GM23338 (cell line): ENCODE measurements around the gene S100A13. TPM values are rescaled to one million over a fixed set of nuclear protein-coding genes. Genes with fewer than 3 reads are reported as not detected.
"Not testable (repeated sequence)": the region's sequence is repeated elsewhere in the genome, so short reads cannot be mapped to it uniquely, and the experiment has no call there.

Experiments
- ATAC-seq: fragments of 200-7000 bp; cut with Tn5 transposase; 3 replicates; pipeline ENCODE4 v1.9.1; 2020
- DNase-seq: peaks from one replicate; pipeline ENCODE4 v3.0.0-alpha.2; 2015; ENCODE audit warnings: low spot score
- H2AFZ ChIP-seq: fragments of 200-600 bp; sonication (generic); 2 replicates; pipeline ENCODE4 v1.8.0; 2016; ENCODE audit warnings: antibody characterized with exemption, mild to moderate bottlenecking, moderate library complexity
- H3F3A ChIP-seq: fragments of 200-600 bp; sonication (generic); replicated peaks from 2 replicates; pipeline ENCODE4 v1.8.0; 2017; ENCODE audit warnings: antibody characterized with exemption, mixed run types, low read depth
- H3K27ac ChIP-seq: fragments of 200-600 bp; sonication (generic); 2 replicates; pipeline ENCODE4 v1.6.1; 2016; ENCODE audit warnings: low read depth
- H3K27me3 ChIP-seq: fragments of 200-600 bp; sonication (generic); 2 replicates; pipeline ENCODE4 v1.8.0; 2016; ENCODE audit warnings: mild to moderate bottlenecking, mixed run types, moderate library complexity; ENCODE audit not compliant: insufficient read depth
- H3K36me3 ChIP-seq: fragments of 200-600 bp; sonication (generic); 2 replicates; pipeline ENCODE4 v1.8.0; 2016; ENCODE audit warnings: mild to moderate bottlenecking; ENCODE audit not compliant: insufficient read depth
- H3K4me1 ChIP-seq: fragments of 200-600 bp; sonication (generic); 2 replicates; pipeline ENCODE4 v1.8.0; 2016; ENCODE audit warnings: mild to moderate bottlenecking, moderate library complexity; ENCODE audit not compliant: insufficient read depth
- H3K4me2 ChIP-seq: fragments of 200-600 bp; sonication (generic); 2 replicates; pipeline ENCODE4 v1.7.1; 2017; ENCODE audit warnings: mixed run types
- H3K4me3 ChIP-seq: fragments of 200-600 bp; sonication (generic); 2 replicates; pipeline ENCODE4 v1.6.1; 2016; ENCODE audit warnings: mixed run types
- H3K79me2 ChIP-seq: fragments of 200-600 bp; sonication (generic); replicated peaks from 2 replicates; pipeline ENCODE4 v1.8.0; 2017; ENCODE audit warnings: mild to moderate bottlenecking; ENCODE audit not compliant: insufficient read depth
- H3K9me2 ChIP-seq: fragments of 200-600 bp; sonication (generic); 2 replicates; pipeline ENCODE4 v1.8.0; 2017; ENCODE audit not compliant: insufficient read depth
- H4K20me1 ChIP-seq: fragments of 200-600 bp; sonication (generic); replicated peaks from 2 replicates; pipeline ENCODE4 v1.8.0; 2017; ENCODE audit warnings: mild to moderate bottlenecking; ENCODE audit not compliant: insufficient read depth
- H3K27ac Mint-ChIP-seq: 2 replicates; pipeline ENCODE4 v1.8.0; 2020; ENCODE audit warnings: inconsistent platforms, mild to moderate bottlenecking, moderate library complexity, mixed read lengths
- H3K27me3 Mint-ChIP-seq: 3 replicates; pipeline ENCODE4 v1.8.0; 2022; ENCODE audit warnings: low read depth, mild to moderate bottlenecking, moderate library complexity, mixed read lengths, inconsistent platforms; ENCODE audit not compliant: insufficient read depth, poor library complexity
- H3K36me3 Mint-ChIP-seq: 3 replicates; pipeline ENCODE4 v1.8.0; 2021; ENCODE audit warnings: low read depth, mild to moderate bottlenecking, inconsistent platforms, moderate library complexity, mixed read lengths
- H3K4me1 Mint-ChIP-seq: 3 replicates; pipeline ENCODE4 v1.8.0; 2020; ENCODE audit warnings: mild to moderate bottlenecking, inconsistent platforms, mixed read lengths
- H3K4me3 Mint-ChIP-seq: 3 replicates; pipeline ENCODE4 v1.8.0; 2021; ENCODE audit warnings: moderate library complexity, mild to moderate bottlenecking, inconsistent platforms, mixed read lengths
- H3K9me3 Mint-ChIP-seq: 3 replicates; pipeline ENCODE4 v1.8.0; 2020; ENCODE audit warnings: moderate library complexity, mild to moderate bottlenecking, inconsistent platforms, mixed read lengths
- EZH2 ChIP-seq: fragments of 200-600 bp; sonication (generic); IDR thresholded peaks from one replicate; pipeline ENCODE4 v1.8.0; 2017; ENCODE audit warnings: antibody characterized with exemption, mild to moderate bottlenecking, low read depth; ENCODE audit not compliant: unreplicated experiment
- JUNB ChIP-seq: IDR thresholded peaks from one replicate; pipeline ENCODE4 v1.6.1; 2016; ENCODE audit warnings: antibody characterized with exemption; ENCODE audit not compliant: unreplicated experiment
- ZNF331 ChIP-seq: fragments of 250-450 bp; sonication (Bioruptor Pico); IDR thresholded peaks from 2 replicates; pipeline ENCODE4 v1.5.0; 2020; ENCODE audit warnings: low read depth, mild to moderate bottlenecking, moderate library complexity
- polyA plus RNA-seq: library from polyadenylated mRNA; unstranded; fragments of >200 nt; fragmentation: Nextera tagmentation; extraction: Ambion mirVana; gene quantifications from 2 replicates; pipeline ENCODE4 v1.2.1, GENCODE V29; 2016
- total RNA-seq: library from RNA; depleted of rRNA; stranded (reverse); fragments of >200 nt; shearing (Covaris generic); gene quantifications from 2 replicates; pipeline ENCODE4 v1.2.3, GENCODE V29; 2014
- TF ChIP-seq, protein P1 (sequence below), 2 experiments: fragments of 200-600 bp in 1 of 2; sonication (generic) in 1 of 2; conservative IDR thresholded peaks; 2 replicates each; pipeline versions ENCODE4 v1.5.1 to v1.6.1; 2016 to 2017; ENCODE audit warnings: antibody characterized with exemption in 2 of 2, low read depth in 2 of 2, mild to moderate bottlenecking in 2 of 2, moderate library complexity in 1 of 2
- TF ChIP-seq, protein P2 (sequence below): IDR thresholded peaks from 2 replicates; pipeline ENCODE4 v1.6.1; 2016; ENCODE audit warnings: antibody characterized with exemption
- TF ChIP-seq, protein P3 (sequence below): fragments of 250-450 bp; sonication (Bioruptor Pico); IDR thresholded peaks from 2 replicates; pipeline ENCODE4 v1.5.0; 2020; ENCODE audit warnings: mild to moderate bottlenecking, moderate library complexity

S100A13 gene
- total and polyA plus RNA-seq, 2 experiments from 2014 or later: 32.7 to 165 TPM

DNA sequence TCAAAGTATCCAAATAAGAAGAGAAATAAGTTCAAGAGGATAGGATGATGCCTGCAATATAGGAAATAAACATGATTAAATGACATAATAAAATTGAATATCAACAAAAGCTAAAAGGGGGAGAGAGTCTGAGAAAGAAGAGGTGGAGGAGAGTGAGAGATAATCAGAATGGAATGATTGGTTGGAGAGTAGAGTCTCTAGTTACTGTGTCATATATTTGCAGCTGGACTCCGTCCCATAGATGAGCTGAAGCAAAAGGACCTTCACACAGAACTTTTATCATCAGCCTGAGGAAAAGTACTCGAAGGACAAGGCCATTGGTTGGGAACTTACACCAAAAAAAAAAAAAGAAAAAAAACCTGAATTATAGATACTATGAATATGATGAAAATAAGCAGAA is 38.8 kb downstream of the S100A13 start (continued):
- TF ChIP-seq, protein P1, sequence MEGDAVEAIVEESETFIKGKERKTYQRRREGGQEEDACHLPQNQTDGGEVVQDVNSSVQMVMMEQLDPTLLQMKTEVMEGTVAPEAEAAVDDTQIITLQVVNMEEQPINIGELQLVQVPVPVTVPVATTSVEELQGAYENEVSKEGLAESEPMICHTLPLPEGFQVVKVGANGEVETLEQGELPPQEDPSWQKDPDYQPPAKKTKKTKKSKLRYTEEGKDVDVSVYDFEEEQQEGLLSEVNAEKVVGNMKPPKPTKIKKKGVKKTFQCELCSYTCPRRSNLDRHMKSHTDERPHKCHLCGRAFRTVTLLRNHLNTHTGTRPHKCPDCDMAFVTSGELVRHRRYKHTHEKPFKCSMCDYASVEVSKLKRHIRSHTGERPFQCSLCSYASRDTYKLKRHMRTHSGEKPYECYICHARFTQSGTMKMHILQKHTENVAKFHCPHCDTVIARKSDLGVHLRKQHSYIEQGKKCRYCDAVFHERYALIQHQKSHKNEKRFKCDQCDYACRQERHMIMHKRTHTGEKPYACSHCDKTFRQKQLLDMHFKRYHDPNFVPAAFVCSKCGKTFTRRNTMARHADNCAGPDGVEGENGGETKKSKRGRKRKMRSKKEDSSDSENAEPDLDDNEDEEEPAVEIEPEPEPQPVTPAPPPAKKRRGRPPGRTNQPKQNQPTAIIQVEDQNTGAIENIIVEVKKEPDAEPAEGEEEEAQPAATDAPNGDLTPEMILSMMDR (conservative IDR thresholded peaks at IDR 0.05; ENCODE audit: low read depth in 2 of 2): no peak
- TF ChIP-seq, protein P2, sequence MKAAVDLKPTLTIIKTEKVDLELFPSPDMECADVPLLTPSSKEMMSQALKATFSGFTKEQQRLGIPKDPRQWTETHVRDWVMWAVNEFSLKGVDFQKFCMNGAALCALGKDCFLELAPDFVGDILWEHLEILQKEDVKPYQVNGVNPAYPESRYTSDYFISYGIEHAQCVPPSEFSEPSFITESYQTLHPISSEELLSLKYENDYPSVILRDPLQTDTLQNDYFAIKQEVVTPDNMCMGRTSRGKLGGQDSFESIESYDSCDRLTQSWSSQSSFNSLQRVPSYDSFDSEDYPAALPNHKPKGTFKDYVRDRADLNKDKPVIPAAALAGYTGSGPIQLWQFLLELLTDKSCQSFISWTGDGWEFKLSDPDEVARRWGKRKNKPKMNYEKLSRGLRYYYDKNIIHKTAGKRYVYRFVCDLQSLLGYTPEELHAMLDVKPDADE: no peak
- TF ChIP-seq ZNF331 (CRISPR knock-in tag): no peak
- TF ChIP-seq EZH2: no peak

DNA sequence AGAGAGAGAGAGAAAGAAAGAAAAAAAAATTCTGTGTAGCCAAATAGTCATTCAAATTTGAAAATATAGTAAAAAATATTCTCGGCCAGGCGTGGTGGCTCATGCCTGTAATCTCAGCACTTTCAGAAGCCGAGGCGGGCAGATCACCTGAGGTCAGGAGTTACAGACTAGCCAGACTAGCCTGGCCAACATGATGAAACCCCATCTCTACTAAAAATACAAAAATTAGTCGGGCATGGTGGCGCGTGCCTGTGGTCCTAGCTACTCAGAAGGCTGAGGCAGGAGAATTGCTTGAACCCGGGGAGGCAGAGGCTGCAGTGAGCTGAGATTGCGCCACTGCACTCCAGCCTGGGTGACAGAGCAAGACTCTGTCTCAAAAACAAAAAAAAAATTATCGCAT is 39.3 kb downstream of the S100A13 start:
- not testable (repeated sequence) for H3K27ac ChIP-seq, H3K9me2 ChIP-seq, H4K20me1 ChIP-seq, H3K27me3 ChIP-seq, H3K36me3 ChIP-seq, ATAC-seq, DNase-seq, H3K27ac Mint-ChIP-seq, H3K4me1 ChIP-seq, H3K27me3 Mint-ChIP-seq, H3K9me3 Mint-ChIP-seq, H3K79me2 ChIP-seq, H3K36me3 Mint-ChIP-seq, H3K4me3 Mint-ChIP-seq, H3K4me2 ChIP-seq, H3K4me3 ChIP-seq, H3F3A ChIP-seq
- H3K4me1 Mint-ChIP-seq: peaks cover 12% of the 10 kb centered on the region
- H2AFZ ChIP-seq: 0 out of 2 replicates have a peak overlapping the region, but pooled peaks have one; percentile 60

DNA sequence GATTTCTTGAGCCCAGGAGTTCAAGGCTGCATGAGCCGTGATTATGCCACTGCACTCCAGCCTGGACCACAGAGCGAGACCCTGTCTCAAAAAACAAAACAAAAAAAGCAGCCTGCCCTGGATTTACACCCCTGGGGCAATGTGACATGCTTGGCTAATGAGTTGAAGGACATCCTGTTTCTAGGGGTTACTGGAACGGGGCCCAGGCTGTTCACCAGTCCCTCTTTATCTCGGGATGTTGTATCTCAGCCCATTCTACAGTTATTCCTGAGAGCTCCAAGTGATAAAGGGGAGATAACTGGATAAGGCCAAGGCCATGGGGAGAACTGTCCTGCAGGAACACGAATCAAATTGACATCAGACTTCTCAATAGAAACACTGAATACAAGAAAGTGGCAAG is 40.0 kb downstream of the S100A13 start:
- Histone ChIP-seq H3K79me2 (no peaks in the 10 kb centered on the region), H4K20me1 (no peaks in the 10 kb centered on the region), H2AFZ (0 out of 2 replicates have a peak overlapping the region, but pooled peaks have one; percentile 52), H3K9me2 (no peaks in the 10 kb centered on the region), H3K4me1 (peaks cover 6% of the 10 kb centered on the region; the same call in 1 of the 2 replicates), H3F3A (no peaks in the 10 kb centered on the region), H3K4me2 (no peak overlapping the region), H3K27me3 (no peaks in the 10 kb centered on the region), H3K27ac (no peak overlapping the region), H3K4me3 (no peak overlapping the region), H3K36me3 (no peaks in the 10 kb centered on the region)
- no peak for DNase-seq
- H3K9me3 Mint-ChIP-seq: no peaks in the 10 kb centered on the region
- peaks cover 8% of the 10 kb centered on the region; the same call in 2 of the 3 replicates for H3K4me1 Mint-ChIP-seq
- no peak for TF ChIP-seq JUNB
- H3K36me3 Mint-ChIP-seq: no peaks in the 10 kb centered on the region
- H3K4me3 Mint-ChIP-seq: no peak overlapping the region
- H3K27me3 Mint-ChIP-seq: peaks cover 9% of the 10 kb centered on the region
- ATAC-seq: no peak
- no peak overlapping the region for H3K27ac Mint-ChIP-seq

DNA sequence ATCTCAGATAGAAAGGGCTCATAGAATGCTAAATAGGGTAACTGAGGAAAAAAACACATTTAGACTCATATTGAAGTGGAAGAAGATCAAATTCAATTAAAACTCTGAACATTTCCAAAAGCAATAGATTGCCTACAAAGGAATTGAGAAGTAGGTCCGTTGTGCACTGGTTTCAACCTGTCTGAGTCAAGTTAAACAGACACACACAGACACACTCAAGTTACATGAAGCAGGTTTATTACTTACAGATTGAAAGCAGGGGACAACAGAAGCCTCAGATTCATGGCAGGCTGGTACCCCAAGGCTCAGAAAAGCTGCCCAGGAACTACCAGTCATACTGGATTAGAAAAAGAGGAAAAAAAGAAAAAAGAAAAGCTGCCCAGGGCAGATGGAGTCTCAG is 41.0 kb downstream of the S100A13 start:
- no peaks in the 10 kb centered on the region for H4K20me1 ChIP-seq
- H3K27ac ChIP-seq: no peak overlapping the region
- TF ChIP-seq ZNF331 (CRISPR knock-in tag): no peak
- TF ChIP-seq, protein P3, sequence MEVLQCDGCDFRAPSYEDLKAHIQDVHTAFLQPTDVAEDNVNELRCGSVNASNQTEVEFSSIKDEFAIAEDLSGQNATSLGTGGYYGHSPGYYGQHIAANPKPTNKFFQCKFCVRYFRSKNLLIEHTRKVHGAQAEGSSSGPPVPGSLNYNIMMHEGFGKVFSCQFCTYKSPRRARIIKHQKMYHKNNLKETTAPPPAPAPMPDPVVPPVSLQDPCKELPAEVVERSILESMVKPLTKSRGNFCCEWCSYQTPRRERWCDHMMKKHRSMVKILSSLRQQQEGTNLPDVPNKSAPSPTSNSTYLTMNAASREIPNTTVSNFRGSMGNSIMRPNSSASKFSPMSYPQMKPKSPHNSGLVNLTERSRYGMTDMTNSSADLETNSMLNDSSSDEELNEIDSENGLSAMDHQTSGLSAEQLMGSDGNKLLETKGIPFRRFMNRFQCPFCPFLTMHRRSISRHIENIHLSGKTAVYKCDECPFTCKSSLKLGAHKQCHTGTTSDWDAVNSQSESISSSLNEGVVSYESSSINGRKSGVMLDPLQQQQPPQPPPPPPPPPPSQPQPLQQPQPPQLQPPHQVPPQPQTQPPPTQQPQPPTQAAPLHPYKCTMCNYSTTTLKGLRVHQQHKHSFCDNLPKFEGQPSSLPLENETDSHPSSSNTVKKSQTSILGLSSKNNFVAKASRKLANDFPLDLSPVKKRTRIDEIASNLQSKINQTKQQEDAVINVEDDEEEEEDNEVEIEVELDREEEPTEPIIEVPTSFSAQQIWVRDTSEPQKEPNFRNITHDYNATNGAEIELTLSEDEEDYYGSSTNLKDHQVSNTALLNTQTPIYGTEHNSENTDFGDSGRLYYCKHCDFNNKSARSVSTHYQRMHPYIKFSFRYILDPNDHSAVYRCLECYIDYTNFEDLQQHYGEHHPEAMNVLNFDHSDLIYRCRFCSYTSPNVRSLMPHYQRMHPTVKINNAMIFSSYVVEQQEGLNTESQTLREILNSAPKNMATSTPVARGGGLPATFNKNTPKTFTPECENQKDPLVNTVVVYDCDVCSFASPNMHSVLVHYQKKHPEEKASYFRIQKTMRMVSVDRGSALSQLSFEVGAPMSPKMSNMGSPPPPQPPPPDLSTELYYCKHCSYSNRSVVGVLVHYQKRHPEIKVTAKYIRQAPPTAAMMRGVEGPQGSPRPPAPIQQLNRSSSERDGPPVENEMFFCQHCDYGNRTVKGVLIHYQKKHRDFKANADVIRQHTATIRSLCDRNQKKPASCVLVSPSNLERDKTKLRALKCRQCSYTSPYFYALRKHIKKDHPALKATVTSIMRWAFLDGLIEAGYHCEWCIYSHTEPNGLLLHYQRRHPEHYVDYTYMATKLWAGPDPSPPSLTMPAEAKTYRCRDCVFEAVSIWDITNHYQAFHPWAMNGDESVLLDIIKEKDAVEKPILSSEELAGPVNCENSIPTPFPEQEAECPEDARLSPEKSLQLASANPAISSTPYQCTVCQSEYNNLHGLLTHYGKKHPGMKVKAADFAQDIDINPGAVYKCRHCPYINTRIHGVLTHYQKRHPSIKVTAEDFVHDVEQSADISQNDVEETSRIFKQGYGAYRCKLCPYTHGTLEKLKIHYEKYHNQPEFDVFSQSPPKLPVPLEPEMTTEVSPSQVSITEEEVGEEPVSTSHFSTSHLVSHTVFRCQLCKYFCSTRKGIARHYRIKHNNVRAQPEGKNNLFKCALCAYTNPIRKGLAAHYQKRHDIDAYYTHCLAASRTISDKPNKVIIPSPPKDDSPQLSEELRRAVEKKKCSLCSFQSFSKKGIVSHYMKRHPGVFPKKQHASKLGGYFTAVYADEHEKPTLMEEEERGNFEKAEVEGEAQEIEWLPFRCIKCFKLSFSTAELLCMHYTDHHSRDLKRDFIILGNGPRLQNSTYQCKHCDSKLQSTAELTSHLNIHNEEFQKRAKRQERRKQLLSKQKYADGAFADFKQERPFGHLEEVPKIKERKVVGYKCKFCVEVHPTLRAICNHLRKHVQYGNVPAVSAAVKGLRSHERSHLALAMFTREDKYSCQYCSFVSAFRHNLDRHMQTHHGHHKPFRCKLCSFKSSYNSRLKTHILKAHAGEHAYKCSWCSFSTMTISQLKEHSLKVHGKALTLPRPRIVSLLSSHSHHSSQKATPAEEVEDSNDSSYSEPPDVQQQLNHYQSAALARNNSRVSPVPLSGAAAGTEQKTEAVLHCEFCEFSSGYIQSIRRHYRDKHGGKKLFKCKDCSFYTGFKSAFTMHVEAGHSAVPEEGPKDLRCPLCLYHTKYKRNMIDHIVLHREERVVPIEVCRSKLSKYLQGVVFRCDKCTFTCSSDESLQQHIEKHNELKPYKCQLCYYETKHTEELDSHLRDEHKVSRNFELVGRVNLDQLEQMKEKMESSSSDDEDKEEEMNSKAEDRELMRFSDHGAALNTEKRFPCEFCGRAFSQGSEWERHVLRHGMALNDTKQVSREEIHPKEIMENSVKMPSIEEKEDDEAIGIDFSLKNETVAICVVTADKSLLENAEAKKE (CRISPR knock-in tag): no peak

More for the DNA sequence above, 41.0 kb downstream of the S100A13 start:
- H3K4me1 ChIP-seq: peaks cover 6% of the 10 kb centered on the region; the same call in 1 of the 2 replicates
- H3F3A ChIP-seq: no peaks in the 10 kb centered on the region
- H3K9me2 ChIP-seq: no peaks in the 10 kb centered on the region
- Mint-ChIP-seq H3K27me3 (peaks cover 9% of the 10 kb centered on the region), H3K4me1 (peaks cover 8% of the 10 kb centered on the region; the same call in 2 of the 3 replicates), H3K36me3 (no peaks in the 10 kb centered on the region), H3K4me3 (no peak overlapping the region), H3K9me3 (no peaks in the 10 kb centered on the region), H3K27ac (no peak overlapping the region)
- H3K79me2 ChIP-seq: no peaks in the 10 kb centered on the region
- no peak for DNase-seq
- 0 out of 2 replicates have a peak overlapping the region, but pooled peaks have one; percentile 32 for H2AFZ ChIP-seq
- no peak overlapping the region for H3K4me3 ChIP-seq
- no peak for ATAC-seq
- no peaks in the 10 kb centered on the region for H3K27me3 ChIP-seq
- no peaks in the 10 kb centered on the region for H3K36me3 ChIP-seq
- H3K4me2 ChIP-seq: no peak overlapping the region
